ENCODE measurements around the gene TMEM51. TPM values are rescaled to one million over a fixed set of nuclear protein-coding genes. Genes with fewer than 3 reads are reported as not detected.

Gene TMEM51
- total RNA-seq, 1 experiment from 2014 or later: 24.7 TPM

DNA sequence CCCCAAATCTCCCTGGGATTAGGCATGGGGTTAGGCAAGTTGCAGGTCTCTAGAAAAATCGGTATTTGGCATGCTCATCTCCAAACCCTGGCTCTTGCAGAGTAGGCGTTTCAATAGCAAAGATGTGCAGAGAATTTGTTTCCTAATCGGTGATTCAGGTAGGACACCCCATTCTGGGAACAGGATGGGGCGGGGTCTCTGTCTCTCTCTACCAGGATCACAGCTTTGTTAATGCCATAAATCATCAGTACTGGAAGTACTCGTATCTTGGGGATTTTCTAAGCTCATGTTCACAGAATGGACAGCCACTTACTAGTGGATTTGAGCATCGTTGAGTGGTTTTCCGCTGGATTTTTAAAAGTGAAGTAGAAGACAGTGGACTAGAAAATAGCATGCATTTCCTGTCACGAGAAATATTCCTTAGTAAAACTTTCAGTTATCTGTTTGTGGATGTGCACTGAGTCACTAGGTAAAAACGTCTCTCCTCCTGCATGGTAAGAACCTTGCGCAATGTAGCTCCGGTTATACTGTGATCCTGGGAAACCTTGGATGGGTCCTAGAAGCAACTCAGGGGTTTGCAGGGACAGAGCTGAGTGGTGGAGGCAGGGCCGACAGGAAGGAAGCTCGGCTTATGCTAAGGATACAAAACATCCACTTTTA is 5.1 kb downstream of the TMEM51 start:
- no peak for DNase-seq
- BruUV-seq (replicated peaks): no TSS peak
- Histone ChIP-seq H3K36me3 (ENCODE audit: control insufficient read depth, insufficient read depth, low read length) (no peaks in the 10 kb centered on the region; the same call in 1 of the 2 replicates), H3K27me3 (replicated peaks; ENCODE audit: control insufficient read depth, insufficient read depth, low read length) (no peaks in the 10 kb centered on the region), H3K9me3 (no peaks in the 10 kb centered on the region), H3K4me3 (ENCODE audit: low read depth, low read length) (no peak overlapping the region), H3K4me1 (peaks cover 40% of the 10 kb centered on the region)
- ChIA-PET CTCF (interaction anchor here (1.3 kb wide), 1 partner anchor 114 kb away, joined by 3 read pairs; no protein-coding TSS in a partner anchor), POLR2A (interaction anchor here (0.7 kb wide), 1 partner anchor 48 kb away, joined by 3 read pairs; no protein-coding TSS in a partner anchor)
- H3K27ac Mint-ChIP-seq (ENCODE audit: unreplicated experiment): no peak overlapping the region
- peaks cover 9% of the 10 kb centered on the region for H3K36me3 Mint-ChIP-seq (ENCODE audit: insufficient read depth, unreplicated experiment)
- H3K27me3 Mint-ChIP-seq (ENCODE audit: insufficient read depth, unreplicated experiment): no peaks in the 10 kb centered on the region
- H3K4me3 Mint-ChIP-seq (ENCODE audit: unreplicated experiment): no peak overlapping the region
- peaks cover 16% of the 10 kb centered on the region for H3K4me1 Mint-ChIP-seq (ENCODE audit: low read depth, unreplicated experiment)
- TF ChIP-seq, protein P1, sequence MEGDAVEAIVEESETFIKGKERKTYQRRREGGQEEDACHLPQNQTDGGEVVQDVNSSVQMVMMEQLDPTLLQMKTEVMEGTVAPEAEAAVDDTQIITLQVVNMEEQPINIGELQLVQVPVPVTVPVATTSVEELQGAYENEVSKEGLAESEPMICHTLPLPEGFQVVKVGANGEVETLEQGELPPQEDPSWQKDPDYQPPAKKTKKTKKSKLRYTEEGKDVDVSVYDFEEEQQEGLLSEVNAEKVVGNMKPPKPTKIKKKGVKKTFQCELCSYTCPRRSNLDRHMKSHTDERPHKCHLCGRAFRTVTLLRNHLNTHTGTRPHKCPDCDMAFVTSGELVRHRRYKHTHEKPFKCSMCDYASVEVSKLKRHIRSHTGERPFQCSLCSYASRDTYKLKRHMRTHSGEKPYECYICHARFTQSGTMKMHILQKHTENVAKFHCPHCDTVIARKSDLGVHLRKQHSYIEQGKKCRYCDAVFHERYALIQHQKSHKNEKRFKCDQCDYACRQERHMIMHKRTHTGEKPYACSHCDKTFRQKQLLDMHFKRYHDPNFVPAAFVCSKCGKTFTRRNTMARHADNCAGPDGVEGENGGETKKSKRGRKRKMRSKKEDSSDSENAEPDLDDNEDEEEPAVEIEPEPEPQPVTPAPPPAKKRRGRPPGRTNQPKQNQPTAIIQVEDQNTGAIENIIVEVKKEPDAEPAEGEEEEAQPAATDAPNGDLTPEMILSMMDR (IDR thresholded peaks at IDR 0.05; ENCODE audit: insufficient read depth in 1 of 2, low read depth in 1 of 2, low read length in 1 of 2, severe bottlenecking in 1 of 2, unreplicated experiment in 1 of 2): no peak
- intact Hi-C loops (cut with micrococcal nuclease; ENCODE audit: unreplicated experiment): no loop called here
- H3K9me3 Mint-ChIP-seq (ENCODE audit: unreplicated experiment): no peaks in the 10 kb centered on the region

GRCh38 chr1:15159166-15159555 is 5.6 kb downstream of the TMEM51 start:
- Histone ChIP-seq H3K9me3 (no peaks in the 10 kb centered on the region), H3K27me3 (replicated peaks; ENCODE audit: control insufficient read depth, insufficient read depth, low read length) (no peaks in the 10 kb centered on the region), H3K4me3 (ENCODE audit: low read depth, low read length) (no peak overlapping the region), H3K36me3 (ENCODE audit: control insufficient read depth, insufficient read depth, low read length) (no peaks in the 10 kb centered on the region; the same call in 1 of the 2 replicates), H3K4me1 (peaks cover 40% of the 10 kb centered on the region)
- Mint-ChIP-seq H3K4me3 (ENCODE audit: unreplicated experiment) (no peak overlapping the region), H3K9me3 (ENCODE audit: unreplicated experiment) (no peaks in the 10 kb centered on the region), H3K36me3 (ENCODE audit: insufficient read depth, unreplicated experiment) (peaks cover 9% of the 10 kb centered on the region), H3K27me3 (ENCODE audit: insufficient read depth, unreplicated experiment) (no peaks in the 10 kb centered on the region), H3K27ac (ENCODE audit: unreplicated experiment) (no peak overlapping the region), H3K4me1 (ENCODE audit: low read depth, unreplicated experiment) (peaks cover 16% of the 10 kb centered on the region)
- TF ChIP-seq, protein P1 (IDR thresholded peaks at IDR 0.05; ENCODE audit: insufficient read depth in 1 of 2, low read depth in 1 of 2, low read length in 1 of 2, severe bottlenecking in 1 of 2, unreplicated experiment in 1 of 2): no peak
- BruUV-seq (replicated peaks): no TSS peak
- CTCF ChIA-PET: interaction anchor here (1.3 kb wide), 1 partner anchor 113 kb away, joined by 3 read pairs; no protein-coding TSS in a partner anchor
- DNase-seq: no peak
- intact Hi-C loops (cut with micrococcal nuclease; ENCODE audit: unreplicated experiment): no loop called here
- POLR2A ChIA-PET: no interaction called here

- BruUV-seq (replicated peaks): no TSS peak
- DNase-seq: no peak
- POLR2A ChIA-PET: no interaction called here
- no peak overlapping the region for H3K4me3 ChIP-seq (ENCODE audit: low read depth, low read length)
- H3K4me1 ChIP-seq: peaks cover 33% of the 10 kb centered on the region
- H3K27me3 ChIP-seq (replicated peaks; ENCODE audit: control insufficient read depth, insufficient read depth, low read length): no peaks in the 10 kb centered on the region
- H3K36me3 Mint-ChIP-seq (ENCODE audit: insufficient read depth, unreplicated experiment): peaks cover 3% of the 10 kb centered on the region
- H3K36me3 ChIP-seq (ENCODE audit: control insufficient read depth, insufficient read depth, low read length): no peaks in the 10 kb centered on the region; the same call in 1 of the 2 replicates
- TF ChIP-seq, protein P1 (IDR thresholded peaks at IDR 0.05; ENCODE audit: insufficient read depth in 1 of 2, low read depth in 1 of 2, low read length in 1 of 2, severe bottlenecking in 1 of 2, unreplicated experiment in 1 of 2): no peak
- intact Hi-C loops (cut with micrococcal nuclease; ENCODE audit: unreplicated experiment): no loop called here
- H3K4me3 Mint-ChIP-seq (ENCODE audit: unreplicated experiment): no peak overlapping the region
- H3K4me1 Mint-ChIP-seq (ENCODE audit: low read depth, unreplicated experiment): peaks cover 11% of the 10 kb centered on the region
- CTCF ChIA-PET: no interaction called here
- no peaks in the 10 kb centered on the region for H3K9me3 ChIP-seq
- no peaks in the 10 kb centered on the region for H3K27me3 Mint-ChIP-seq (ENCODE audit: insufficient read depth, unreplicated experiment)
- no peaks in the 10 kb centered on the region for H3K9me3 Mint-ChIP-seq (ENCODE audit: unreplicated experiment)
- H3K27ac Mint-ChIP-seq (ENCODE audit: unreplicated experiment): no peak overlapping the region
Observed at GRCh38 chr1:15160626-15161025, 7.1 kb downstream of the TMEM51 start.
